Activated naive CD8-positive, alpha-beta T cell (primary cell): ENCODE data around the gene NTRK1.
"Not testable (repeated sequence)": the region's sequence is repeated elsewhere in the genome, so short reads cannot be mapped to it uniquely, and the experiment has no call there.

Experiments used
- H3K27ac Mint-ChIP-seq: one replicate; pipeline ENCODE4 v1.8.0; 2021; ENCODE audit warnings: mixed read lengths
- H3K27me3 Mint-ChIP-seq: one replicate; pipeline ENCODE4 v1.8.0; 2021; ENCODE audit warnings: mixed read lengths
- H3K36me3 Mint-ChIP-seq: one replicate; pipeline ENCODE4 v1.8.0; 2021; ENCODE audit warnings: mixed read lengths
- H3K4me1 Mint-ChIP-seq: one replicate; pipeline ENCODE4 v1.8.0; 2021; ENCODE audit warnings: low read depth, mixed read lengths
- H3K4me3 Mint-ChIP-seq: one replicate; pipeline ENCODE4 v1.8.0; 2021; ENCODE audit warnings: mild to moderate bottlenecking, mixed read lengths
- H3K9me3 Mint-ChIP-seq: one replicate; pipeline ENCODE4 v1.8.0; 2021; ENCODE audit warnings: low read depth, mixed read lengths

The NTRK1 gene

DNA sequence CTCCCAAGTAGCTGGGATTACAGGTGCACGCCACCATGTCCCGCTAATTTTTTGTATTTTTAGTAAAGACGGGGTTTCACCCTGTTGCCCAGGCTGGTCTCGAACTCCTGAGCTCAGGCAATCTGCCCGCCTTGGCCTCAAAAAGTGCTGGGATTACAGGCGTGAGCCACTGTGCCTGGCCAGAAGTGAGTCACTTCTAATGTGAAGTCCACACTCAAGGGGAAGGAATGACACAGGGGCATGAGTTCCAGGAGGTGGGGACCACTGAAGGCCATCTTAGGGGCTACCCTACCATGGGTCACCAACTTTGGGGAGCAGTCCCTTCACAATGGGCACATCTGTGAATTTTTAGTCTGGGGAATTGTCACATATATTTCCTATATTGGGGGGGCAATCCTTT lies 66.0 kb downstream of the NTRK1 start:
- H3K27me3 Mint-ChIP-seq = peaks cover 54% of the 10 kb centered on the region
- not testable (repeated sequence) for H3K4me3 Mint-ChIP-seq, H3K9me3 Mint-ChIP-seq, H3K36me3 Mint-ChIP-seq, H3K27ac Mint-ChIP-seq
- H3K4me1 Mint-ChIP-seq = peaks cover 25% of the 10 kb centered on the region

DNA sequence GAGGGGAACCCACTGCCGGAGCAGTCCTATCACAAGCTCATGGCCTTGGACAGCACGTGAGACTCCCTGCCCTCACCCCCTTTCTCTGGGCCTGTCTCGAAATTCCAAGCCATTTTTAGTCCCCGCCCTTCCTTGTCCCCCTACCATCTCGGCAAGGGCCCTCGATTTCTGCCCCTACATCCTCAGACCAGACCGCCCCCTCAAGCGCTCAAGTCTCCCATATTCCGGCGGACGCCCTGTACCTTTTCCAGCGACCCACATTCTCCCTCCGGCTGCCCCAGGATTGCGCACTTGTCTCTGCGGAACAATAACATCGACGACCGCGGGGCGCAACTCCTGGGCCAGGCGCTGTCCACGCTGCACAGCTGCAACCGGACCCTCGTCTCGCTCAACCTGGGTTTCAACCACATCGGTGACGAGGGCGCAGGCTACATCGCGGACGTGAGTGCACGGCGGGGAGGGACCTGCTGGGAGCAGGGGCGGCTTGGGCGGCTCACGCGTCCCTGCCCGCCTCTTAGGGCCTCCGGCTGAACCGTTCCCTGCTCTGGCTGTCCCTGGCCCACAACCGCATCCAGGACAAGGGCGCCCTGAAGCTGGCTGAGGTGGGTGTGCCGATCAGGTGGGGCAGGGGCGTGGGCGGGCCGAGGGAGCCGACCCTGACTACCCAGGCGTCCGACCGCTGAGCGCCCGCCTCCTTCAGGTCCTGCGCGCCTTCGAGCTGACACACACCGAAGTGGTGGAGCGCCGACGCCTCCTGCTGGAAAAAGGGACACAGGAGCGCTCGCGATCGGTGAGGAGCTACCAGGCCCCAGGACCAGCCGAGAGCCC lies 66.8 kb downstream of the NTRK1 start:
- Mint-ChIP-seq H3K9me3 (no peaks in the 10 kb centered on the region), H3K36me3 (no peaks in the 10 kb centered on the region), H3K4me3 (no peak overlapping the region), H3K27me3 (peaks cover 48% of the 10 kb centered on the region), H3K4me1 (peaks cover 25% of the 10 kb centered on the region), H3K27ac (no peak overlapping the region)

DNA sequence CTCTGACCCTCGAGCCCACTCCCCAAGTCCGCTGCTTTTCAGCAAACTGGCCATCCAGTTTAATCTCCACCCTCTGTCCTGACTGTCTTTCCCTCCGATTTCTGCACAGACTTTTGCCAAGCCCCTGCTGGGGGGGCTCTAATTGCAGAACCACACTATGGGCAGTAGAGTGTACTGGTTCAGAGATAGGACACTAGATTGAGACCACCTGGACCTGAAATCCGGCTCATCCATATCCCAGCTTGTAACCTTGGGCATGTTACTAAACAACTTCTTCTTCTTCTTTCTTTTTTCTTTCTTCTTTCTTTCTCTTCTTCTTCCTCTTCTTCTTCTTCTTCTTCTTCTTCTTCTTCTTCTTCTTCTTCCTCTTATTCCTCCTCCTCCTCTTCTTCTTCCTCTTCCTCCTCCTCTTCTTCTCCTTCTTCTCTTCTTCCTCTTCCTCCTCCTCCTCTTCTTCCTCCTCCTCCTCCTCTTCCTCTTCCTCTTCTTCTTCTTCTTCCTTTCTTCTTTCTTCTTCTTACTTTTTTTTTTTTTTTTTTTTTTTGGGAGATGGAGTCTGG lies 67.5 kb downstream of the NTRK1 start:
- peaks cover 23% of the 10 kb centered on the region for H3K4me1 Mint-ChIP-seq
- no peak overlapping the region for H3K27ac Mint-ChIP-seq
- H3K9me3 Mint-ChIP-seq = no peaks in the 10 kb centered on the region
- H3K36me3 Mint-ChIP-seq = no peaks in the 10 kb centered on the region
- peaks cover 46% of the 10 kb centered on the region for H3K27me3 Mint-ChIP-seq
- H3K4me3 Mint-ChIP-seq = peak overlapping the region; percentile 61

DNA sequence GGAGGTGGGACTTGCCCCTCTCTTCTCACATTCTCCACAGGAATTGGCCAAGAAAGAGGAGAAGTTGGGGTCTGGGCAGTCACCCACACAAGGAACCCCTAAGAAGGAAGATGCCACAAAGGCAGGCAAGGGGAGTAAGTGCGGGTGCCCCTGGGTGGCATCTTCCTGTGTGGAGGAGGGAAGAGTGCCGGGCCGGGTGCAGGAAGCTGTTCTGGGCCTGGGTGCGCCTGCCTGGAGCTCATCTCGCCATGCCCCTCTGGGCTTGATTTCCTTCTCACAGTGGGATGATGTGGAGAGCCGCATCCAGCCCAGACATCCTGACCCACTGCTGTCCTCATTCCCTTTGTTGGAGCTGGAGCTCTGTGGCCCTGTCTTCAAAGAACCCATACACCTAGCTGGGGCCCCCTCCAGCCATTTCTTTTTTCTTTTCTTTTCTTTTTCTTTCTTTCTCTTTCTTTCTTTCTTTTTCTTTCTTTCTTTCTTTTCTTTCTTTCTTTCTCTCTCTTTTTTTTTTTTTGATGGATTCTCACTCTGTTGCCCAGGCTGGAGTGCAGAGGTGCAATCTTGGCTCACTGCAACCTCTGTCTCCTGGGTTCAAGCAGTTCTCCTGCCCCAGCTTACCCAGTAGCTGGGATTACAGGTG lies 69.1 kb downstream of the NTRK1 start:
- H3K9me3 Mint-ChIP-seq = no peaks in the 10 kb centered on the region
- H3K27ac Mint-ChIP-seq = no peak overlapping the region
- H3K4me3 Mint-ChIP-seq = no peak overlapping the region
- H3K36me3 Mint-ChIP-seq = no peaks in the 10 kb centered on the region
- peaks cover 20% of the 10 kb centered on the region for H3K4me1 Mint-ChIP-seq
- peaks cover 42% of the 10 kb centered on the region for H3K27me3 Mint-ChIP-seq

DNA sequence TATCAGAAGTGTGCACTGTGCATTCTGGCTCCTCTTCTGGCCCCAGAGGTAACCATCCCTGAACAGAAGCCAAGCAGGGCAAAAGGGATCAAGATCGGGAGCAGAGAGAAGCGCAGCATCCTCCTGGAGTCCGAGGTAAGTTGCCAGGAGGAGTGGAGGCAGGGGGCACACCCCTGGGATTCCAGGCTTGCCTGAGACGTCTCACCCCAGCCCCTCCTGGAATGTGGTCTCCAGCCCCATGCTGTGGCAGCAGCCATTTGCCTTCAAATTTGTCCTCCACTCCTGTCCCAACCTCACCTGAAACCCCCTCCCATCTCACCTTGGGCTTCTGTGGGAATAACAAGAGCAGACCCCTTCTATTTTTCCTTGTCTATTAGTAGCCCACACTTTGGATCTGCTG lies 69.8 kb downstream of the NTRK1 start:
- Mint-ChIP-seq H3K27ac (no peak overlapping the region), H3K4me1 (peaks cover 20% of the 10 kb centered on the region), H3K4me3 (no peak overlapping the region), H3K9me3 (no peaks in the 10 kb centered on the region), H3K27me3 (peaks cover 39% of the 10 kb centered on the region), H3K36me3 (no peaks in the 10 kb centered on the region)
